GM19395 (cell line): ENCODE data around the gene METTL25.
A peak's percentile ranks its signal among the peaks of the same experiment; 100 is the strongest.

ENCODE experiments used
- ATAC-seq: cut with Tn5 transposase; IDR thresholded peaks from one replicate; pipeline ENCODE4 v1.9.1; 2021; ENCODE audit warnings: mild to moderate bottlenecking, moderate library complexity; ENCODE audit not compliant: unreplicated experiment

The METTL25 gene

GRCh38 chr12:82406651-82407050 lies 48.3 kb downstream of the METTL25 start:
- no peak for ATAC-seq

GRCh38 chr12:82407481-82407880 lies 49.2 kb downstream of the METTL25 start:
- no peak for ATAC-seq

GRCh38 chr12:82408844-82409243 lies 50.5 kb downstream of the METTL25 start:
- ATAC-seq, result no peak

GRCh38 chr12:82411546-82412230 lies 53.4 kb downstream of the METTL25 start:
- ATAC-seq, result no peak

GRCh38 chr12:82412246-82412645 lies 53.9 kb downstream of the METTL25 start:
- ATAC-seq, result no peak

- ATAC-seq, result no peak
Observed at GRCh38 chr12:82414044-82414443, 55.7 kb downstream of the METTL25 start.

- no peak for ATAC-seq
Observed at GRCh38 chr12:82414926-82415325, 56.6 kb downstream of the METTL25 start.

- no peak for ATAC-seq
Observed at GRCh38 chr12:82415402-82415801, 57.1 kb downstream of the METTL25 start.

- no peak for ATAC-seq
Observed at GRCh38 chr12:82425241-82425640, 66.9 kb downstream of the METTL25 start.

- ATAC-seq, result no peak
Observed at GRCh38 chr12:82426081-82426480, 67.8 kb downstream of the METTL25 start.

GRCh38 chr12:82426586-82426985 lies 68.3 kb downstream of the METTL25 start:
- ATAC-seq, result no peak

- no peak for ATAC-seq
Observed at GRCh38 chr12:82430541-82431145, 72.3 kb downstream of the METTL25 start.

- ATAC-seq, result no peak
Observed at GRCh38 chr12:82434392-82434911, 76.1 kb downstream of the METTL25 start.

- no peak for ATAC-seq
Observed at GRCh38 chr12:82436354-82436753, 78.0 kb downstream of the METTL25 start.

GRCh38 chr12:82437744-82438143 lies 79.4 kb downstream of the METTL25 start:
- peak; percentile 46 for ATAC-seq

- peak; percentile 80 for ATAC-seq
Observed at GRCh38 chr12:82438356-82438755, 80.0 kb downstream of the METTL25 start.

- no peak for ATAC-seq
Observed at GRCh38 chr12:82440885-82441284, 82.6 kb downstream of the METTL25 start.

GRCh38 chr12:82448911-82449578 lies 90.7 kb downstream of the METTL25 start:
- no peak for ATAC-seq

GRCh38 chr12:82456633-82457032 lies 98.3 kb downstream of the METTL25 start:
- ATAC-seq, result no peak

GRCh38 chr12:82458101-82458500 lies 99.8 kb downstream of the METTL25 start:
- no peak for ATAC-seq

GRCh38 chr12:82461393-82461792 lies 103.1 kb downstream of the METTL25 start:
- no peak for ATAC-seq

- no peak for ATAC-seq
Observed at GRCh38 chr12:82461836-82462235, 103.5 kb downstream of the METTL25 start.
